BJ (cell line): Measurements from ENCODE around the gene CPEB1. TPM values are rescaled to one million over a fixed set of nuclear protein-coding genes. Genes with fewer than 3 reads are reported as not detected.

ENCODE experiments used
- CTCF ChIA-PET: fragments of 350-600 bp; formaldehyde crosslinking; extraction: SDS; loops from one replicate; lab custom pipeline; 2021; ENCODE audit warnings: antibody characterized with exemption, inconsistent platforms; lab: Yijun Ruan, JAX
- POLR2A ChIA-PET: fragments of 300-600 bp; sonication (Branson Sonifier 250); formaldehyde crosslinking; extraction: SDS; loops from one replicate; lab custom pipeline; 2021; ENCODE audit warnings: antibody characterized with exemption; lab: Charles Lee
- DNase-seq: peaks from one replicate; pipeline ENCODE4 v3.0.0-alpha.2; 2011; ENCODE audit warnings: low read depth
- H3K27me3 ChIP-seq: 2 replicates; pipeline ENCODE4 v1.6.0; 2011; ENCODE audit warnings: low read length; ENCODE audit not compliant: control insufficient read depth, insufficient read depth
- H3K36me3 ChIP-seq: 2 replicates; pipeline ENCODE4 v1.5.1; 2011; ENCODE audit warnings: low read length; ENCODE audit not compliant: control insufficient read depth, insufficient read depth
- H3K4me3 ChIP-seq: 2 replicates; pipeline ENCODE4 v1.5.1; 2011; ENCODE audit warnings: low read depth, mild to moderate bottlenecking, control low read depth, low read length
- polyA plus RNA-seq: library from polyadenylated mRNA; depleted of rRNA; stranded (reverse); fragments of >200 nt; gene quantifications from 2 replicates; pipeline ENCODE4 v1.2.3, GENCODE V29; 2011
- TF ChIP-seq, protein P1 (sequence below): IDR thresholded peaks from 2 replicates; pipeline ENCODE4 v1.5.1; 2011; ENCODE audit warnings: low read depth, mild to moderate bottlenecking, control low read depth, inconsistent platforms, low read length, moderate library complexity; ENCODE audit not compliant: insufficient read depth

CPEB1 gene
- polyA plus RNA-seq, 1 experiment = 4.1 TPM

DNA sequence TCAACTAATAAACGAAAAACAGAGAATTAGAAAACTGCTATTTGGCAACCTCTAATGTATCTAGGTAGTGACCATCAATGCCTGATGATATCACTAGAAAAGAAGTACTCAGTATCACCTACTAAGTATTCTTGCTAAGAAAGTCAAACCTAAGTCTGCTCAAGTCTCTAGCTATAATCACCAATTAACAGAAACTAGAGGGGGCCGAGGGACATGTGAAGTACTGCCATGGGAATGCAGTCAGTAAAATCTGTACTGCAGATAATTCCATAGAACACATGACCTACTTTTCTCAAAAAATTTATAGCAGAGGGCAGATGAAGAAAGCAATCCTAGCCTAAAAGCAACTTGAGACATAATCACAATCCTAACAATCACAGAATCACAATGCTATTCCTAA, 51.4 kb downstream of the CPEB1 start:
- H3K4me3 ChIP-seq = no peak overlapping the region
- ChIA-PET POLR2A (no interaction called here), CTCF (no interaction called here)
- TF ChIP-seq, protein P1, sequence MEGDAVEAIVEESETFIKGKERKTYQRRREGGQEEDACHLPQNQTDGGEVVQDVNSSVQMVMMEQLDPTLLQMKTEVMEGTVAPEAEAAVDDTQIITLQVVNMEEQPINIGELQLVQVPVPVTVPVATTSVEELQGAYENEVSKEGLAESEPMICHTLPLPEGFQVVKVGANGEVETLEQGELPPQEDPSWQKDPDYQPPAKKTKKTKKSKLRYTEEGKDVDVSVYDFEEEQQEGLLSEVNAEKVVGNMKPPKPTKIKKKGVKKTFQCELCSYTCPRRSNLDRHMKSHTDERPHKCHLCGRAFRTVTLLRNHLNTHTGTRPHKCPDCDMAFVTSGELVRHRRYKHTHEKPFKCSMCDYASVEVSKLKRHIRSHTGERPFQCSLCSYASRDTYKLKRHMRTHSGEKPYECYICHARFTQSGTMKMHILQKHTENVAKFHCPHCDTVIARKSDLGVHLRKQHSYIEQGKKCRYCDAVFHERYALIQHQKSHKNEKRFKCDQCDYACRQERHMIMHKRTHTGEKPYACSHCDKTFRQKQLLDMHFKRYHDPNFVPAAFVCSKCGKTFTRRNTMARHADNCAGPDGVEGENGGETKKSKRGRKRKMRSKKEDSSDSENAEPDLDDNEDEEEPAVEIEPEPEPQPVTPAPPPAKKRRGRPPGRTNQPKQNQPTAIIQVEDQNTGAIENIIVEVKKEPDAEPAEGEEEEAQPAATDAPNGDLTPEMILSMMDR = no peak
- no peaks in the 10 kb centered on the region for H3K27me3 ChIP-seq
- no peak for DNase-seq
- no peaks in the 10 kb centered on the region for H3K36me3 ChIP-seq

GRCh38 chr15:82595203-82595602, 52.0 kb downstream of the CPEB1 start:
- no peak overlapping the region for H3K4me3 ChIP-seq
- no peaks in the 10 kb centered on the region for H3K36me3 ChIP-seq
- POLR2A ChIA-PET = no interaction called here
- TF ChIP-seq, protein P1 = no peak
- no peak for DNase-seq
- CTCF ChIA-PET = no interaction called here
- H3K27me3 ChIP-seq = no peaks in the 10 kb centered on the region

- CTCF ChIA-PET = no interaction called here
- H3K4me3 ChIP-seq = no peak overlapping the region
- TF ChIP-seq, protein P1 = no peak
- no peaks in the 10 kb centered on the region for H3K27me3 ChIP-seq
- POLR2A ChIA-PET = no interaction called here
- no peaks in the 10 kb centered on the region for H3K36me3 ChIP-seq
- no peak for DNase-seq
Measured at GRCh38 chr15:82587805-82588204, 59.4 kb downstream of the CPEB1 start.

DNA sequence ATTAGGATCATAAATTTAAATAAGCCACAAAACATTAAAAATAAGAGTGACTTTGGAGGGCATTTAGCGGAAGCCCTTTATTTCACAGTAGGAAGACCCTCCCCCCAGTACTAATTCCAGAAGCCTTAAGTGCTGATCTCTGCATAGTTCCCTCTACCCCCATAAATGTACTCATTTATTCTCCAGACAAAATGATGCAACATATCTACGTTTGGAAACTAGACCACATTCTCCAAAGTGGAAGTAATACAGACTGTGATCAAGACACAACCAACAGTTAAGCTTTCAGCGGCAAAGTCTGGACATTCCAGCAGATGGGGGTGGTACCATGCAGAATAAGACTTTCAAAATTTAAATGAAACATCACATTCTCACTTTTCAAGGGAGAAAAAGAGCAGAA, 62.1 kb downstream of the CPEB1 start:
- POLR2A ChIA-PET = no interaction called here
- DNase-seq = peak; percentile 16
- CTCF ChIA-PET = interaction anchor here (0.7 to 1.3 kb wide), 2 partner anchors 13 to 1791 kb away, joined by 3 to 4 read pairs; no protein-coding TSS in a partner anchor
- no peak overlapping the region for H3K4me3 ChIP-seq
- H3K36me3 ChIP-seq = no peaks in the 10 kb centered on the region
- TF ChIP-seq, protein P1 = peak; percentile 14; the same call in 1 of the 2 replicates
- no peaks in the 10 kb centered on the region for H3K27me3 ChIP-seq

DNA sequence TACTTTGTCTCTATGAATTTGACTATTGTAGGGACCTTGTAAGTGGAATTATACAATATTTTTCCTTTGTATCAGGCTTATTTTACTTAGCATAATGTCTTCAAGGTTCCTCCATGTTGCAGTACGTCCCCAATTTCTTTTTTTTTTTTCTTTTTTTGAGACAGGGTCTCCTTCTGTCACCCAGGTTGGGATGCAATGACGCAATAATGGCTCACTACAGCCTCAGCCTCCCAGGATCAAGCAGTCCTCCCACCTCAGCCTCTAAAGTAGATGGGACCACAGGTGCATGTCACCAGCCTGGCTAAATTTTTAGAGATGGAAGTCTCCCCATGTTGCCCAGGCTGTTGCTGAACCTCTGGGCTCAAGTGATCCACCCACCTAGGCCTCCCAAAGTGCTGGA, 66.5 kb downstream of the CPEB1 start:
- DNase-seq = no peak
- Histone ChIP-seq H3K36me3 (no peaks in the 10 kb centered on the region), H3K27me3 (no peaks in the 10 kb centered on the region), H3K4me3 (no peak overlapping the region)
- POLR2A ChIA-PET = no interaction called here
- CTCF ChIA-PET = no interaction called here
- TF ChIP-seq, protein P1 = no peak
